ENCODE data around the gene ITGB5.

Gene ITGB5, protein sequence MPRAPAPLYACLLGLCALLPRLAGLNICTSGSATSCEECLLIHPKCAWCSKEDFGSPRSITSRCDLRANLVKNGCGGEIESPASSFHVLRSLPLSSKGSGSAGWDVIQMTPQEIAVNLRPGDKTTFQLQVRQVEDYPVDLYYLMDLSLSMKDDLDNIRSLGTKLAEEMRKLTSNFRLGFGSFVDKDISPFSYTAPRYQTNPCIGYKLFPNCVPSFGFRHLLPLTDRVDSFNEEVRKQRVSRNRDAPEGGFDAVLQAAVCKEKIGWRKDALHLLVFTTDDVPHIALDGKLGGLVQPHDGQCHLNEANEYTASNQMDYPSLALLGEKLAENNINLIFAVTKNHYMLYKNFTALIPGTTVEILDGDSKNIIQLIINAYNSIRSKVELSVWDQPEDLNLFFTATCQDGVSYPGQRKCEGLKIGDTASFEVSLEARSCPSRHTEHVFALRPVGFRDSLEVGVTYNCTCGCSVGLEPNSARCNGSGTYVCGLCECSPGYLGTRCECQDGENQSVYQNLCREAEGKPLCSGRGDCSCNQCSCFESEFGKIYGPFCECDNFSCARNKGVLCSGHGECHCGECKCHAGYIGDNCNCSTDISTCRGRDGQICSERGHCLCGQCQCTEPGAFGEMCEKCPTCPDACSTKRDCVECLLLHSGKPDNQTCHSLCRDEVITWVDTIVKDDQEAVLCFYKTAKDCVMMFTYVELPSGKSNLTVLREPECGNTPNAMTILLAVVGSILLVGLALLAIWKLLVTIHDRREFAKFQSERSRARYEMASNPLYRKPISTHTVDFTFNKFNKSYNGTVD

DNA sequence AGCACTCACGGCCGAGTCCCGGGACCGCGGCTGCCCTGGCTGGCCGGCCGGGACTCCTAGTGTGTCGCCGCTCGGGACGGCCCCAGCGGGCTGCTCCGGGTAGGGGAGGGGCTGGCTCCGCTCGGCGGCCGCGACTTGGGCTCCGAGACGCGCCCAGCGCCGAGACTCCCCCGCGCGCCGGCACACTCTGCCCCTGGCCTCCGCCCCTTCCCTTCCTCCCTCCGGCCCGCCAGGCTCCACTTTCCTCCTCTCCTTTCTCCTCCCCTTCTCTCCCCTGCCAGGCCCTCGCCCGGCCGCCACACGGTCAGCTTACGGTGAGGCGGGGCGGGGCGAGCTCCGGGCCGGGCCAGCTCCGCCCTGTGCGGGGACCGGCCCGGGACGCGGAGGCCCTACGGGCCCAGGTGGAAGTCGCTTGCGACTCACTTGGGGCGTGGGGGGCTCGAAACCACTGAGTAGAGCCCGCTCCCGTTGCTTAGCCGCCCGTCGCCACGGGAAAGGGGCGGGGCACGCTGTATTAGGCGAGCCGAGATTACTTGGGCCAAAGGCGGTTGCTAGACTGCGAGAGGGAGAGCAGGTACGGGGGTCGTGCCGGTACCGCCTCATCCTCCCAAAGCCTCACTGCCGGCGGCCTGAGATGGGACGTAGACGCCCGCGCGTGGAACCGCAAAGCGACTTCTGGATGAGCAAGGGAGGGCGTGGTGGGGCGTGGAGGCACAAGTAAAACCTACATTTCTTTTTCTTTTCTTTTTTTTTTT is at the start of gene ITGB5:
Gene ITGB5 (minus strand): TSS at position 189 of the 755 bp plus-strand sequence. CDS start 365 bp downstream, outside the sequence.
- peak; percentile 51 for DNase-seq

DNA sequence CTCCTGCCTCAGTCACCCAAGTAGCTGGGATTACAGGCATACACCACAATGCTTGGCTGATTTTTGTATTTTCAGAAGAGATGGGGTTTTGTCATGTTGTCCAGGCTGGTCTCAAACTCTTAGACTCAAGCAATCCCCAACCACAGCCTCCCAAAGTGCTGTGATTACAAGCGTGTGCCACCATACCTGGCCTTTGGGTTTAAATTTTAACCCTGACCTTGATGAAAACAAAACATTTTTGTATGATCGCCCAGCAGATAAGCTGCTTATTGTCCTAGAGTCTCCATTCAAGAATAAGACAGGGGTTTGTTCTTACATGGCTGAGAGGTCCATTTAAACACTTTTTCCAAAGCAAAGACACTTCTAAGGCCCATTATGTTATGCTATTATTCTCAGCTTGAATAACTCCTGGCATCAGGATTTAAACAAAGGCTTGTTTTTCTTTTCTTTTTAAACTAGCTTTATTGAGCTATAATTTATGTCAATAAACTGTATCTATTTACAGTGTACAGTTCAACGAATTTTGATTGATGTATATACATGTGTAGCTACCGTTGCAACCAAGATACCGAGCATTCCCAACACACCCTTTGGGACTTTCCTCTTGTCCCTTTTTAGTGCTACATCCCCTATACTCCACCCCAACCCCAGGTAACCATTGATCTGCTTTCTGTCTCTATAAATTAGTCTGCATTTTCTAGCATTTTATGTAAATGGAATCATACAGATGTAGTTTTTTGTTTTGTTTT is 48.8 kb upstream of the ITGB5 start:
- DNase-seq: no peak

DNA sequence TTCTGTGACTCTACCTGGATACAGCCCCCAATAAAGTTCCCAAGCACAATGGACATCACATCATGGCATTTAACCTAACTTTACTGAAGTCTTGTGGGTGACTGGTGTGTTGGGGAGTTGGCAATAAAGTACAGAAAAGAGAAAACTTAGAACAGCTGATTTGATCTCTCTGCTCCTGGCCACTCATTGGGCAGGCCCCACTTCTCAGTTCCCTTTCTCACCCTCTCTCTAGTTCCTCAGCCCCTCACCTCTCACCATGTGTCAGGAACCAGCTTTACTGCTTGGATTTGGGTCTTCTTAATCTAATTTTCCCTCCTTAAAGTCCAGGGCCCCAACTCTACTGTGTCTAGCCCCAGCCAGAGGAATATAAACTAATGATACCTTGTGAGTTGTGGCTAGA is 48.1 kb upstream of the ITGB5 start:
- no peak for DNase-seq

DNA sequence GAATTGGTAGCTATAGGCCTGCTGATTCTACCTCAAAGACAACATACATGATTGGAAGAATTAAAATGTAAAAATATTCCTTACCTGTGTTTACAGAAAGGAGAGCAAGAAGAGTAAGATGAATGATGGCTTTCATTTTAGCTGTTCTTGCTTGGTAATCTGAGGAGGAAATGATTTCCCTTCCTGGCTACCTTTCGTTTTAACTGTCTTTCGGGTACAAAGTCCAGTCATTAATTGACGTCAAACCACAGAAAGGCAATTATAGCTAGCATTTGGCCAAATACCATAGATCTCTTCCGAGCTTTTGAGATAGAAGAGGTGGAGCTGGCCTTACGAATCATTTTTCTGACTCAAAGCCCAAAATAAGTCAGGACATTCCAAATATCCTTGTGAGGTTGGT is 47.4 kb upstream of the ITGB5 start, which contains the start of gene MUC13:
Gene MUC13 (minus strand): TSS at position 175 of the 400 bp plus-strand sequence. CDS start 39 bp downstream, at position 136.
- no peak for DNase-seq

DNA sequence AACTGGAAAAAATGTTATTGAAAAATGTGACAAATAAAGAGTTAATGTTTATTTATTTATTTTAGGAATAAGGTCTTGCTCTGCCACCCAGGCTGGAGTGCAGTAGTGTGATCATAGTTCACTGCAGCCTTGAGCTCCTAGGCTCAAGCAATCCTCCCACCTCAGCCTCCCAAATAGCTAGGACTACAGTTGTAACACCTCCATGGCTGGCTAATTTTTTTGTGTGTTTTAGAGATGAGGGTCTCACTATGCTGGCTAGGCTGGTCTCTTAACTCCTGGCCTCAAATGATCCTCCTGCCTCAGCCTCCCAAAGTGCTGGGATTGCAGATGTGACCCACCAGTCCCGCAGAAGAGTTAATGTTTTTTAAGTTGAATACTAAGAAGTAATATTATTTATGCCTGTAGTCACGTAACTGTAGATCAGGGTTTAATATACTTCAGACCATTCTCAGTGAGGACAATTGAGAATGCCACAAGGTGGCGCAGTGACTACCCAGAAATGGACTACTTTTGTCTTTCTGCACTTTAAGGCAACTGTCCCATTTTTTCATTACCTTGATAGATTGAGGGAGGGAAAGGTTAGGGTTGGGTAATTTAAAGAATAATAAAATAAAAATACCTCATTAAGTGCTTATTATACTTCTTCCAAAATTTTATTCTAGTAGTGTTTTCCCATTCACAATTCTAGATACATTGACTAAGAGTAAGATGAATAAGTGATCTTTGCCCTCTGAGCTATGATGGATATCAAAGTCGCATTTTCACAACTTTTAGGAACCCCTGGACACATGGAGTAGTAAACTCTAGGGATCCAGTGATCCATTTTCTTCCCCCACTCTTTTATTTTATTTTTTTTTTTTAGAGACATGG is 41.4 kb upstream of the ITGB5 start:
- DNase-seq: peak; percentile 75

DNA sequence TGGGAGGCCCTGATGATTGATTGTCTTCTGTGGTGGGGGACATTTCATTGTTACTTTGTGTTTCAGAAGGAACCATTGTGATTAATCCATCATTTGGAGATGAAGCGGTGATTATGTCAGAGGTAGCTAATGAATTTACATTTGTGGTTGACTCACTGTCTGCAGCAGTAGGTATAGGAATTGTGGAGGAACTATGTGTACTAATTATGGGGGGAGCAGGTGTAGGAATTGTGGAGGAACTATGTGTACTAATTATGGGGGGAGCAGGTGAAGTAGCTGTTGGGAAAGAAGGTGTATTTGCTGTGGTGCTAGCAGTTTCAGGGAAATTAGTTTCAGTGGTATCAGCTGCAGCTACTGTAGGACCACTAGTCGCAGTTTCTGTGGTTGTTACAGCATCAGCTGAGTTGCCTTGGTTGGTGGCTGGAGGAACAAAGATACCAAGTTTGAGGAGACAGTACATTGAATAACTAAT is 40.4 kb upstream of the ITGB5 start:
- DNase-seq: no peak

DNA sequence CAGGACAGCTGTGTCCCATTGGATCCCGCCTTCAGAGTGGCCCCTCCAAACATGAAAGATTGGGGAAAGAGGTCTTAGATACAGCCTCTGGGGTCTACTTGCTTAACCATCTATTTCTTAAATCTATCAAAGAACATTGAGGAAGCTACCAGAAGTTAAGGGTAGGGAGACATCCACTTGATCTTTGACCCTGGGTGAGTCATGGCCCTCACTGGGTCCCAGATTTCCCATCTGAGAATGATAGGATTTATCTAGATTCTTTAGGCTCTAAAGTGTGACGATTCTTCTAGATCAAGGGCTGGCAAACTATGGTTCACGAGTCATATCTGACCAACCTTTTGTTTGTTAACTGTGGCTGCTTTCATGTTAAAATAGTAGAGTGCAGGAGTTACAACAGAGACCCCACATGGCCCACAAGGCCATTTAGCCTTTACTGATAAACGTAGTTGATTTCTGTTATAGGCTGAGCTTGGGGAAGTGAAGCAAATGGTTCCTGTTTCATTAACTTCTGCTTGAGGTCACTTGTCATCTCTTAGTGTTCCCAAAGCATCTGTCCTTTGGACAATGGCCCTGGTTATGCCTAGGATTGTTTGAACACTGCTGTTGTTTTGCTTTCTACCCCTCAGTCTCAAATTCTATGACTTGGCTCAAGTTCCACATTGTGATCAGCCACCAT is 39.4 kb upstream of the ITGB5 start:
- DNase-seq: no peak

DNA sequence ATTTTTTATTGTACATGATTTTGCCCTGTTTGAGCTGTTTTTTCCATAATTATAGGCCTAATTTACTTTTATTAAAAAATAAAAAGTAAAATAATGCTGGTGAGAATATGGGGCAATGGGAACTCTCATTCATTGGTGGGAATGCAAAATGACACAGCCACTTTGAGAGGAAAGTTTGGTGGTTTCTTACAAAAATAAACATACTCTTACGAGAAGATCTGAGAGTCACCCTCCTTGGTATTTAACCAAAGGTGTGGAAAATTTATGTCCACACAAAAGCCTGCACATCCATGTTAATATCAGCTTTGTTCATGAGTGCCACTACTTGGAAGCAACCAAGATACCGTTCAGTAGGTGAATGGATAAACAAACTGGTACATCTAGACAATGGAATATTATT is 37.6 kb upstream of the ITGB5 start:
- no peak for DNase-seq

DNA sequence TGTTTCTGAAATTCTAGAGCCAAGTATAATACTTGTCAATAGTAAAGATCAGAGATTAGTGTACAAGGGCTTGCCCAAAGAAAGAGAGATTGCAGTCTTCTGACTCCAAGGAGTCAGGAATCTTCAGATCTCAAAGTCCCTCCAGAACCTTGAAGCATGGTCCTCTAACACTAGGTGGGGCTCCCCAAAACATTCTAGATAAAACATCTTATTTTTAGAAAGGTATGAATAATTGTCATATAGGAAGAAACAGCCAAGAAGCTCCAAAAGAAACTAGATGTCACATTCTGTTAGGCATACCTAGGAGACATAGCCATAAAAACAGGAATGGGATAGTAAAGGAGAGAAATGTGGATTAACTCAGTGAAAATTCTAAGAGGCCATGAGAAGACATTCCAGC is 36.7 kb upstream of the ITGB5 start:
- DNase-seq: no peak

DNA sequence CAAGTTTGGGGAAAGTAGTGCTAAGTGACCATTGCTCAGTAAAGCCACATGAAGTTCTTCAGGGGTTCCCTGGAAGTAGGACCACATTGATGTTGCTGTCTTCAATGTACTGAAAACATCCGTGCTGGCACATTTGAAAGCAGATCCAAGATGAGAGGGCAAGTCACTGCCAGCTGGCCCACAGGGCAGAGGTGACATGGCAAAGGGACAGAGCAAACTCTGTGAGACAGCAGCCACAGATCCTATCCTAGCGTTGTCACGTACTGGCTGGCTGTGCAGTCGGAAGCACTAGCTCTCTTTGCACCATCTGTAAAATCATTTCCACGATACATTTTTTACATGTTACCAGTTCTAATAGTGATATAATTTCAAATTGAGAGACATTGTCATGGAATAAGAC is 33.6 kb upstream of the ITGB5 start:
- no peak for DNase-seq

DNA sequence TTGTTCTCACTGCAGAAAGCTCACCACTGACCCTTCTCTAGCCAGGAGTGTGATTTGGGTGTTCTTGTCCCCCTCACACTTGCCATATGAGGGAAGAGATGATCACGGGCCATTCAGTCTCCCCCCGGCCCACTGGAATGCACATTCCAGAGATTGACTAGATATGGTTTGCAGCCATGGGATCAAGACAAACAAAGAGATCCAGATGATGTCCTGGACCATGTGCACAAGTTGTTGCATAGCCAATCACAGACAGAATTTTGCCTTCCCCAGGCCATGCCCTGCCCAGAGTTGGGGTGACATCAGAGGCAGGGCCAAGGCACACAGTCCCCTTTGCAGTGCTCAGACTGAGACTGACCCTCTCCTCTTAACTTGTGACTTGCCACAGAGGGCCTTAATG is 32.6 kb upstream of the ITGB5 start:
- DNase-seq: no peak

DNA sequence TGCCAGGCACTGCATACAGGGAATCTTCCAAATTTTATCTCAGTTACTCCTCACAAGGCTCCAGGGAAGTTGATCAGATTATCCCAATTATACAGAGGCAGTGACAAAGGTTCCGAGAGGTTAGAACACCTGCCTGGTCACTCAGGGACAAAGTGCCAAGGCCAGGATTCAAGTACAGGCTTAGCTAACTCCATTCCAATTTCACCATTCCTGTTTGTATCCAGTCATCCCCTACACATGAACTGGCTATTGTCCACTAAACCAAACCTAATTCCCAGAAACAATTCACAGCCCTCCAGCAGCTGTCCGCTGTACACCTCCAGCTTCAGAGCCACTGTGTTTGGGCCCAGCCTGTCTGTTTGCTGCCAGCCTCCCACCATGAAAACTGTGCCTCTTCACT is 31.4 kb upstream of the ITGB5 start:
- DNase-seq: no peak

DNA sequence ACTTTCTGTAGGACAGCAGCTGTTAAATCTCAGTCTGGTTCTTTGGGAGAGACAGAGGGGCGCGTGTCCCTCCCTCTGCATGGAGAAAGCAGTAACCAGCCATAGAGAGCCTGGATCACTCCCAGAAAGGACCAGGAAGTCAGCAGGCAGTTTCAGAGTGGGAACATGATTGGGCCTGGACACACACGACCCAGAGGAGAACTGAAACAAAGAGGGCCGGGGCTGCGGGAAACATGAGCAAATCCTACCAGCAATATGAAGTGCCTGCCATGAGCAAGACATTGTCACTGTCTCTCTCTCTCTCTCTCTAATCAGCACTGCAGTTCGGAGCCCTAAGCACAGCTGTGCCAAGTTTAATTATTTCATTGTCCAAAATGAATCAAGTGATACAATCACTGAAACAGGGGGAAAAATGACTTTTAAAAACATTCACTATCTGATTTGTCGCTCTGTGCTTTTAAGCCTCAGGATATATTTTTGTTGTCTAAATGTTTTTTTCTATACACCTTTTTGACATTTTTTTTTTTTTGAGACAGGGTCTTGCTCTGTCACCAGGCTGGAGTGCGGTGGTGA is 29.8 kb upstream of the ITGB5 start:
- no peak for DNase-seq

DNA sequence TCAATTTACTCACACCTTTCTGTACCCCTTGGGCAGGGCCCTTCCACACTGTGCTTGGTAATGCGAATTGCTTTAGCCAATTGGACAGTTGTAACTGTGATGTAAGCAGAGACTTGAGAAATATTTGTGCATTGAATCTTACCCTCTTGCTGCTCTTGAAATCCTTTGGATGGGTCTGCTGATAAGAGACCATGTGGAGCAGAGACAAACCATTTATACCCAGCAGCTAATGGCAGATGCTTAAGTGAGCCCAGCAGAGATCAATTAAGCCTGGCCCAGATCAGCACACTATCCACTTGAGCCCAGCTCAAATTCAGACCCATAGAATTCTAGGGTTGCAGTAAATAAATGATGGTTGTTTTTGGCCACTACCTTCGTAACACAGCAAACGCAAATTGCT is 28.1 kb upstream of the ITGB5 start:
- no peak for DNase-seq

DNA sequence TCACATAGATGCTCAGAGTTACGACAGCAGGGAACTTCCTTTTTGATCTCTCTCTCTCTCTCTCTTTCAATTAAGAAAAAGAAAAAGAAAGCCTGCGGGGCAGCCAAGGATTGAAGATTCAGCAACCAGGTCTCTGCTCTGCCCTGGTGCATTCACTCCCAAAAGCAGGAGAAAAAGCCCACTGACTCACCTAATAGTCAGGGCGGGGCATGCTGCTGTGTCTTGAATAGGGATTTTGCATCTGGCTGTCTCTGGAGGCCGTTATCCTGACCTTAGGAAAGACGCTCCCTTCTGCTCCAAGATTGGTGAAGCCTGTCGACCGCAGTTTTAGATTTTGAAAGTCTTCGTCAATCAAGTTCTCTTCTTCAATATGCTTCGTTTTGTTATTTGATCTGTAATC is 20.8 kb upstream of the ITGB5 start:
- DNase-seq: no peak

DNA sequence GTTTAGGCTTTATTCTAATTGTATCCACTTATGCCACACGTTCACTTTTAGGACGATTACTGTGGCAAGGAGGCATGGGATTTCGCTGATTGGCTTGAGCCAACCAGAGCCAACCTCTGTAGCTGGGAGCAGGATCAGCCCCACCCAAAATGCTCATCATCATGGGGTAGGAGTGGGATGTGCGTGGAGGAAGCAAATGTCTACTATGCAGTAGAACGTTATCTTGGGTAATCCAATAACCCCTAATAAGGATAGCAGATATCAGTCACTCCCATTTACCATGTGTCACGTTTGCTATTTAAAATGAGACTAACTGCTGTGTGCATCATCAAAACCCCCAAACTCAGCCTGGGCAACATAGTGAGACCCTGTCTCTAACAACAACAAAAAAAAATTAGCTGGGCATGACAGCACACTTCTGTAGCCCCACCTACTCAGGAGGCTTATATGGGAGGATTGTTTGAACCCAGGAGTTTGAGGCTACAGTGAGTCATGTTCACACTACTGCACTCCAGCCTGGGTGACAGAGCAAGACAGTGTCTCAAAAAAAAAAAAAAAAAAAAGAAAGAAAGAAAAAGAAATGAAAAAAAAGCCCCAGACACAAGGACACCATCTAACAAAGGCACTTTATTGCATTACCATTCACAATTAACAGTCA is 17.8 kb upstream of the ITGB5 start:
- no peak for DNase-seq

DNA sequence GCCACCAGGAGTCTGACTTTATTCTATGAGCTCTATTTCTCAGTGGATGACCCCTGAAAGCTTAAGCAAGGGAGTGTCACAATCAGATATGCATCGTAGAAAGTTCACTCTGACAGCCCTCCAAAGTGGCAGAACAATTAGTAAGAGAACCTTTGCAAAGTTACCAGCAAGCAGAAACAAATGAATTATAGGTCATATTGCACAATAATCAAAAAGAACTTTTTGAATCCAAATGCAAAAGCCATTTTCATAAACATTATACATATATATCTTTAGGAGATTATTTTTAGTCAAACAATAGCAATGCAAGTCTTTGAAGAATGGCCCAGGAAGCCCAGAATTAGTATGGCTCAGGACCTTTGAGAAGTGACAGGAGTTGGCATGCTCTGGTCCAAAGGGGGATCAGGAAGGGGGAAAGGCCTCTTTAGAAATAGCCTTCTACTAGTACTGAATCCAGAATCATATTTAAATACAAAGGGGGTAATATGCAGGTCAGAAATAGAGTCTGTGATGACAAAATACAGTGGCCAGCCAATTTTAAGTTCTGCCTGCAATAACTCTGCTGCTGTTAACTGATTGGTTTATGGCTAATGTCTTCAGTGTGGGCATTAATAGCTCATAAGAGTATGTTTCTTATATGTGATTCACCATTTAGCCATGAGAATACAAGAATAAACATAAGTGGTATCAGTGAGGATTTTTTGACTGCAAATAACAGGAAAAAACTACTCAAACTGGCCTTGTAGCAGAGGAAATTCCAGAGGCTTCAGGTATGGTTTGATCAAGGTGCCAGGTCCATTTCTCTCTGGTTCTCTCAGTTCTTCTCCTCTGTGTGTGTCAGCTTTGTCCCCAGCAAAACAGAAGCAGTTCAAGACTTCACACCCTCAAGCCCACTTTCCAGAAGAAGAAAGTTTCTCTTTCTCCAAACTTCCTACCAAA is 17.0 kb upstream of the ITGB5 start:
- no peak for DNase-seq

DNA sequence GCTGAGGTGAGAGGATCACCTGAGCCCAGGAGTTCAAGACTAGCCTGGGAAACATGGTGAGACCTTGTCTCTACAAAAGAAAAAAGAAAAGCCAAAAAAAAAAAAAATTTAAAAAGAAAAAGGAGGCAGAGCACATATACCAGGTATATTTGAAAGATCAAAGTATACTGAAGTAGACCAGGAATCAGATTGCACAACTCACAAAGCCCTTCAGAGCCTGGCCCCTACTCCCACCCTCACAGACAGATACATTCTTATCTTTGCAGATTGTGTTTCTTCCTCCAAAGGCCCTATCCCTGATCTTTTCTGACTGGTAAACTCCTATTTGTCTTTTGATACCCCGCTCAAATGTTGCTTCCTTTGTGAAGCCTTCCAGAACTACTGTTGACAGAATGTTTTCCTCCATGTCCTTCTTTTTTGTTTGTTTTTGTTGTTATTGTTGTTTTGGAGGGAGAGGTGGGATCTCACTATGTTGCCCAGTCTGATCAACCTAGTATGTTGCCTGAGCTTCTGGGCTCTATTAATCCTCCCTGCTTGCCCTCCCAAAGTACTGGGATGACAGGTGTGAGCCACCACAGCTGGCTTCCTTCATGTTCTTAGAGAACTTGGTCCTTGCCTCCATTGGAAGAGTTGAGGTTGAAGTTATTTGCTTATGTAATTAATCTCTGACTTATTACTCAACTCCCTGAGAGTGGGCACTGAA is 9.8 kb upstream of the ITGB5 start:
- DNase-seq: no peak

All from stimulated activated CD8-positive, alpha-beta memory T cell treated with anti-CD3 and anti-CD28 coated beads, Interleukin-4, amount 100 ng/mL, for 48 hours (primary cell).